Smooth muscle cell (in vitro differentiated cells): ENCODE measurements around the gene TNN. TPM values are rescaled to one million over a fixed set of nuclear protein-coding genes. Genes with fewer than 3 reads are reported as not detected.
A peak's percentile ranks its signal among the peaks of the same experiment; 100 is the strongest.

Source experiments
- DNase-seq: peaks from one replicate; lab custom pipeline; 2025; ENCODE audit not compliant: unreplicated experiment; lab: John Stamatoyannopoulos, UW
- H2AFZ ChIP-seq: fragments of 200-600 bp; sonication (generic); 2 replicates; pipeline ENCODE4 v1.6.0; 2016; ENCODE audit warnings: antibody characterized with exemption, low read depth, mild to moderate bottlenecking
- H3F3A ChIP-seq: fragments of 200-600 bp; sonication (generic); 2 replicates; pipeline ENCODE4 v1.6.0; 2017; ENCODE audit warnings: antibody characterized with exemption, low read depth
- H3K27ac ChIP-seq: fragments of 200-600 bp; sonication (generic); 2 replicates; pipeline ENCODE4 v1.5.1; 2016; ENCODE audit warnings: low read depth, mild to moderate bottlenecking
- H3K27me3 ChIP-seq: fragments of 200-600 bp; sonication (generic); 2 replicates; pipeline ENCODE4 v1.6.1; 2016; ENCODE audit warnings: low read depth, mild to moderate bottlenecking
- H3K36me3 ChIP-seq: fragments of 200-600 bp; sonication (generic); 2 replicates; pipeline ENCODE4 v1.5.1; 2016; ENCODE audit warnings: low read depth
- H3K4me1 ChIP-seq: fragments of 200-600 bp; sonication (generic); 2 replicates; pipeline ENCODE4 v1.5.1; 2016; ENCODE audit warnings: low read depth
- H3K4me2 ChIP-seq: fragments of 200-600 bp; sonication (generic); 2 replicates; pipeline ENCODE4 v1.6.0; 2016; ENCODE audit warnings: mild to moderate bottlenecking
- H3K4me3 ChIP-seq: fragments of 200-600 bp; sonication (generic); 2 replicates; pipeline ENCODE4 v1.5.1; 2016; ENCODE audit warnings: mild to moderate bottlenecking
- H3K79me2 ChIP-seq: fragments of 200-600 bp; sonication (generic); 2 replicates; pipeline ENCODE4 v1.6.0; 2016; ENCODE audit warnings: low read depth, mild to moderate bottlenecking
- H3K9ac ChIP-seq: fragments of 200-600 bp; sonication (generic); 2 replicates; pipeline ENCODE4 v1.6.0; 2016; ENCODE audit warnings: low read depth
- H3K9me3 ChIP-seq: fragments of 200-600 bp; sonication (generic); replicated peaks from 2 replicates; pipeline ENCODE4 v1.5.1; 2016; ENCODE audit warnings: low read depth
- H4K20me1 ChIP-seq: fragments of 200-600 bp; sonication (generic); 2 replicates; pipeline ENCODE4 v1.6.0; 2016; ENCODE audit warnings: low read depth
- CTCF ChIP-seq: fragments of 200-600 bp; sonication (generic); IDR thresholded peaks from 2 replicates; pipeline ENCODE4 v1.5.1; 2017; ENCODE audit warnings: borderline replicate concordance, mild to moderate bottlenecking, antibody characterized with exemption; ENCODE audit not compliant: insufficient read depth, poor library complexity, severe bottlenecking
- WGBS: methylation state at CpG from one replicate; pipeline ENCODE4 v1.1.7; 2016; ENCODE audit warnings: low lambda C conversion rate; 5-methylcytosine and 5-hydroxymethylcytosine counted together
- polyA plus RNA-seq: library from polyadenylated mRNA; unstranded; fragments of >200 nt; fragmentation: Nextera tagmentation; extraction: Ambion mirVana; gene quantifications from 2 replicates; pipeline ENCODE4 v1.2.1, GENCODE V29; 2016
- total RNA-seq: library from RNA; depleted of rRNA; stranded (reverse); fragments of >200 nt; gene quantifications from 2 replicates; pipeline ENCODE4 v1.2.3, GENCODE V29; 2014

TNN gene
- total and polyA plus RNA-seq, 2 experiments from 2014 or later = 0.72 to 0.86 TPM

- Histone ChIP-seq H3K4me1 (peaks cover 5% of the 10 kb centered on the region), H3K27ac (peak overlapping the region; percentile 49), H3K9me3 (no peaks in the 10 kb centered on the region), H3K4me3 (no peak overlapping the region), H3K36me3 (no peaks in the 10 kb centered on the region), H3K4me2 (no peak overlapping the region), H4K20me1 (no peaks in the 10 kb centered on the region), H3F3A (no peaks in the 10 kb centered on the region), H3K27me3 (no peaks in the 10 kb centered on the region), H2AFZ (no peak overlapping the region), H3K79me2 (no peaks in the 10 kb centered on the region), H3K9ac (no peak overlapping the region)
- no peak for DNase-seq
- TF ChIP-seq CTCF = no peak
These were observed 3.2 kb downstream of the TNN start for GRCh38 chr1:175070818-175071217.

- H3K9ac ChIP-seq = no peak overlapping the region
- H3K4me2 ChIP-seq = peak overlapping the region; percentile 2
- H3K9me3 ChIP-seq = no peaks in the 10 kb centered on the region
- H3K79me2 ChIP-seq = no peaks in the 10 kb centered on the region
- H2AFZ ChIP-seq = no peak overlapping the region
- no peaks in the 10 kb centered on the region for H3F3A ChIP-seq
- no peak for DNase-seq
- no peaks in the 10 kb centered on the region for H4K20me1 ChIP-seq
- H3K27ac ChIP-seq = peak overlapping the region; percentile 49
- H3K36me3 ChIP-seq = no peaks in the 10 kb centered on the region
- no peaks in the 10 kb centered on the region for H3K27me3 ChIP-seq
- no peak overlapping the region for H3K4me3 ChIP-seq
- WGBS = 83% methylated on average over 3 of the region's 3 CpGs
- TF ChIP-seq CTCF = no peak
- peaks cover 5% of the 10 kb centered on the region for H3K4me1 ChIP-seq
These were observed 3.8 kb downstream of the TNN start for GRCh38 chr1:175071276-175071943.

- no peaks in the 10 kb centered on the region for H3K27me3 ChIP-seq
- H3K4me3 ChIP-seq = no peak overlapping the region
- peaks cover 5% of the 10 kb centered on the region for H3K4me1 ChIP-seq
- no peak overlapping the region for H2AFZ ChIP-seq
- no peaks in the 10 kb centered on the region for H3K36me3 ChIP-seq
- no peaks in the 10 kb centered on the region for H3K79me2 ChIP-seq
- no peak for TF ChIP-seq CTCF
- no peaks in the 10 kb centered on the region for H3K9me3 ChIP-seq
- H4K20me1 ChIP-seq = no peaks in the 10 kb centered on the region
- no peak for DNase-seq
- peak overlapping the region; percentile 2 for H3K4me2 ChIP-seq
- peak overlapping the region; percentile 82 for H3K27ac ChIP-seq
- WGBS = 21% methylated on average over 10 of the region's 10 CpGs
- no peaks in the 10 kb centered on the region for H3F3A ChIP-seq
- no peak overlapping the region for H3K9ac ChIP-seq
These were observed 4.7 kb downstream of the TNN start for GRCh38 chr1:175072099-175072951.

- Histone ChIP-seq H3K4me3 (no peak overlapping the region), H3K36me3 (no peaks in the 10 kb centered on the region), H3K4me1 (peaks cover 5% of the 10 kb centered on the region), H4K20me1 (no peaks in the 10 kb centered on the region), H2AFZ (no peak overlapping the region), H3K79me2 (no peaks in the 10 kb centered on the region), H3K9me3 (no peaks in the 10 kb centered on the region), H3K27me3 (no peaks in the 10 kb centered on the region), H3K27ac (peak overlapping the region; percentile 82), H3K4me2 (peak overlapping the region; percentile 2), H3F3A (no peaks in the 10 kb centered on the region), H3K9ac (peak overlapping the region; percentile 12)
- no peak for TF ChIP-seq CTCF
- 41% methylated on average over 6 of the region's 6 CpGs for WGBS
- DNase-seq = no peak
These were observed 5.4 kb downstream of the TNN start for GRCh38 chr1:175073061-175073460.
